Endodermal cell (in vitro differentiated cells): ENCODE results near the gene ZC3H10. TPM values are rescaled to one million over a fixed set of nuclear protein-coding genes. Genes with fewer than 3 reads are reported as not detected.

Source experiments
- DNase-seq: peaks from one replicate; pipeline ENCODE4 v3.0.0-alpha.2; 2017
- H3K27ac ChIP-seq: 2 replicates; pipeline ENCODE4 v1.5.1; 2013; ENCODE audit warnings: mild to moderate bottlenecking, low read depth, low read length, moderate library complexity
- H3K27me3 ChIP-seq: 2 replicates; pipeline ENCODE4 v1.6.1; 2013; ENCODE audit warnings: mild to moderate bottlenecking, low read length, moderate library complexity; ENCODE audit not compliant: insufficient read depth, control insufficient read depth, poor library complexity, severe bottlenecking
- H3K36me3 ChIP-seq: 2 replicates; pipeline ENCODE4 v1.7.0; 2013; ENCODE audit warnings: mild to moderate bottlenecking, low read length, moderate library complexity; ENCODE audit not compliant: control insufficient read depth, insufficient read depth
- H3K4me1 ChIP-seq: one replicate; pipeline ENCODE4 v1.7.0; 2013; ENCODE audit warnings: low read length; ENCODE audit not compliant: control insufficient read depth, insufficient read depth
- H3K4me3 ChIP-seq: 2 replicates; pipeline ENCODE4 v1.5.1; 2013; ENCODE audit warnings: mild to moderate bottlenecking, low read length, moderate library complexity
- H3K9ac ChIP-seq: 2 replicates; pipeline ENCODE4 v1.6.1; 2013; ENCODE audit warnings: mild to moderate bottlenecking, low read length, moderate library complexity; ENCODE audit not compliant: poor library complexity, severe bottlenecking; ENCODE audit errors: extremely low read depth
- H3K9me3 ChIP-seq: 2 replicates; pipeline ENCODE4 v1.6.1; 2013; ENCODE audit warnings: mild to moderate bottlenecking, low read length, moderate library complexity; ENCODE audit not compliant: control insufficient read depth
- H3K27ac Mint-ChIP-seq: 2 replicates; pipeline ENCODE4 v1.8.0; 2020; ENCODE audit warnings: mixed read lengths
- H3K27me3 Mint-ChIP-seq: 2 replicates; pipeline ENCODE4 v1.8.0; 2021; ENCODE audit warnings: mild to moderate bottlenecking, mixed read lengths; ENCODE audit not compliant: insufficient read depth
- H3K36me3 Mint-ChIP-seq: 2 replicates; pipeline ENCODE4 v1.8.0; 2020; ENCODE audit warnings: low read depth, mixed read lengths
- H3K4me1 Mint-ChIP-seq: 2 replicates; pipeline ENCODE4 v1.8.0; 2020; ENCODE audit warnings: mixed read lengths
- H3K4me3 Mint-ChIP-seq: 2 replicates; pipeline ENCODE4 v1.8.0; 2020; ENCODE audit warnings: mild to moderate bottlenecking, moderate library complexity, mixed read lengths
- H3K9me3 Mint-ChIP-seq: 2 replicates; pipeline ENCODE4 v1.8.0; 2020; ENCODE audit warnings: mild to moderate bottlenecking, mixed read lengths
- WGBS, 2 experiments: methylation state at CpG; one replicate each; pipeline versions ENCODE4 v1.1.5 to v1.1.7; 2013; ENCODE audit warnings: missing lambda C conversion rate in 2 of 2, mixed read lengths in 1 of 2; ENCODE audit not compliant: insufficient coverage in 1 of 2, insufficient read length in 1 of 2; 5-methylcytosine and 5-hydroxymethylcytosine counted together
- total RNA-seq, 2 donors: library from RNA; stranded (reverse); fragmentation: NEBNext Ultra II Directional in 1 of 2; extraction: Animal tissue kit (Norgen Biotek cat#: 25700) in 1 of 2; gene quantifications; 2 replicates in 1 of 2; 3 replicates in 1 of 2; pipeline ENCODE4 v1.2.1, GENCODE V29; 2021
- TF ChIP-seq, protein P1 (sequence below): fragments of 200-600 bp; sonication (generic); conservative IDR thresholded peaks from 2 replicates; pipeline ENCODE4 v1.5.0; 2021; ENCODE audit warnings: antibody characterized with exemption, mild to moderate bottlenecking

The ZC3H10 gene
- total RNA-seq, 2 donors from 2014 or later = 7.9 to 9.1 TPM

DNA sequence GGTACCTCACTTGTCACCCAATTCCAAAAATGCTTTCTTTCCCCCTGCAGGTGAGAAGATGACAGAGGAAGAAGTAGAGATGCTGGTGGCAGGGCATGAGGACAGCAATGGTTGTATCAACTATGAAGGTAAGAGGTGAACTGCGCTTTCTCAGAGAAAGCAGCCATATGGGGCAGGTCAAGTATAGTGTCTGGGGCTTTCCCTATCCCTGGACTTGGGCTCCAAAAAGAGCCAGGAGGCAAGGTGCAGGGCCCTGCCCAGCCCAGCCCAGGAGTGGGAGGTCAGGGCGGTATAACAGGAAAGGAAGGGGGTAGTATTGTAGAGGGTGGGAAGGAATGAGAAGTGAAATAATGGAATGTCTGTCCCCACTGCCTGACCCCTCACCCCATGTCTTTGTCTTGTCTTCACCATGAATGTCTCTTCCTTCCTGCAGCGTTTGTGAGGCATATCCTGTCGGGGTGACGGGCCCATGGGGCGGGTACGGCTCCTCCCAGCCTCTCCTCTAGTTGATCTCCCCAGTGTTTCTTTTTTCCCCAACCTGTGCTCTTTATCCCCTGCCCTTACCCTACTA, 42.2 kb downstream of the ZC3H10 start:
- Histone ChIP-seq H3K36me3 (peaks cover 70% of the 10 kb centered on the region), H3K27me3 (no peaks in the 10 kb centered on the region), H3K27ac (peak overlapping the region; percentile 21), H3K9ac (peak overlapping the region; percentile 97), H3K9me3 (no peaks in the 10 kb centered on the region), H3K4me1 (peaks cover 8% of the 10 kb centered on the region), H3K4me3 (peak overlapping the region; percentile 97)
- Mint-ChIP-seq H3K36me3 (peaks cover 57% of the 10 kb centered on the region), H3K27me3 (no peaks in the 10 kb centered on the region), H3K4me3 (peak overlapping the region; percentile 96), H3K27ac (peak overlapping the region; percentile 99), H3K4me1 (peaks cover 52% of the 10 kb centered on the region), H3K9me3 (no peaks in the 10 kb centered on the region)
- WGBS, 2 experiments = 62 to 69% methylated on average over 6 to 7 of the region's 7 CpGs
- TF ChIP-seq, protein P1, sequence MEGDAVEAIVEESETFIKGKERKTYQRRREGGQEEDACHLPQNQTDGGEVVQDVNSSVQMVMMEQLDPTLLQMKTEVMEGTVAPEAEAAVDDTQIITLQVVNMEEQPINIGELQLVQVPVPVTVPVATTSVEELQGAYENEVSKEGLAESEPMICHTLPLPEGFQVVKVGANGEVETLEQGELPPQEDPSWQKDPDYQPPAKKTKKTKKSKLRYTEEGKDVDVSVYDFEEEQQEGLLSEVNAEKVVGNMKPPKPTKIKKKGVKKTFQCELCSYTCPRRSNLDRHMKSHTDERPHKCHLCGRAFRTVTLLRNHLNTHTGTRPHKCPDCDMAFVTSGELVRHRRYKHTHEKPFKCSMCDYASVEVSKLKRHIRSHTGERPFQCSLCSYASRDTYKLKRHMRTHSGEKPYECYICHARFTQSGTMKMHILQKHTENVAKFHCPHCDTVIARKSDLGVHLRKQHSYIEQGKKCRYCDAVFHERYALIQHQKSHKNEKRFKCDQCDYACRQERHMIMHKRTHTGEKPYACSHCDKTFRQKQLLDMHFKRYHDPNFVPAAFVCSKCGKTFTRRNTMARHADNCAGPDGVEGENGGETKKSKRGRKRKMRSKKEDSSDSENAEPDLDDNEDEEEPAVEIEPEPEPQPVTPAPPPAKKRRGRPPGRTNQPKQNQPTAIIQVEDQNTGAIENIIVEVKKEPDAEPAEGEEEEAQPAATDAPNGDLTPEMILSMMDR = peak; percentile 8
- peak; percentile 64 for DNase-seq

DNA sequence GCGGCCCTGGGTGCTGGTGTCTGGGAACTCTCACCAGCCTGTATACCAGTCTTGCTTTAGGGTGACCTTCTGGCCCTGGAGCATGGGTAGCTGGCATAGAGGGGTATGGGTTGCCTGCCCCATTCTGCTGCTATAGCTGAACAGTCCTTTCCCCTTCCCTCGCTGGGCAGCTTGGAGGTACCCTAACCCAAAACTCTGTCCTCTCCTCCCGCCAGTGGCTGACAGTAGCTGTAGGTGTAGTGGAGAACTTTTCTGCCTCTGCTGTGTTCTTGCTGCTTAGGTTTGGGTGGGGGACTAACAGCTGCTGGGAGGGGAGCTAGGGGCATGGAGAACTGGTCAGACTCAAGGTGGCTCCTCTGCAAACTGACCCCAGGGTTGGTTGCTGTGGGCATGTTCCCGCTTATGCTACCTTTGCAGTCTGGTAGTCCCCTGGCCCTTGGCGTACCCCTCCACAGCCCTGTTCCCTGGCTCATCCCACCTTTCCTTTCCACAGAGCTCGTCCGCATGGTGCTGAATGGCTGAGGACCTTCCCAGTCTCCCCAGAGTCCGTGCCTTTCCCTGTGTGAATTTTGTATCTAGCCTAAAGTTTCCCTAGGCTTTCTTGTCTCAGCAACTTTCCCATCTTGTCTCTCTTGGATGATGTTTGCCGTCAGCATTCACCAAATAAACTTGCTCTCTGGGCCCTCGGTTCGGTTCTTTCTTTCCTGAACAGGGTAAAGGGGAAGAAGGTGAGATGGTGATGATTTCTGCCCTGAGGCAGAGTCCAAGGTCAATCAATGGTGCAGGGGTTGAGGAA, 43.0 kb downstream of the ZC3H10 start:
- Histone ChIP-seq H3K27me3 (no peaks in the 10 kb centered on the region), H3K36me3 (peaks cover 71% of the 10 kb centered on the region), H3K4me1 (peaks cover 8% of the 10 kb centered on the region), H3K9me3 (no peaks in the 10 kb centered on the region), H3K27ac (peak overlapping the region; percentile 21), H3K4me3 (peak overlapping the region; percentile 97), H3K9ac (peak overlapping the region; percentile 97)
- no peaks in the 10 kb centered on the region for H3K27me3 Mint-ChIP-seq
- no peaks in the 10 kb centered on the region for H3K9me3 Mint-ChIP-seq
- TF ChIP-seq, protein P1 = no peak
- peaks cover 47% of the 10 kb centered on the region for H3K4me1 Mint-ChIP-seq
- 92 to 100% methylated on average over 7 to 10 of the region's 11 CpGs for WGBS, 2 experiments
- peak overlapping the region; percentile 96 for H3K4me3 Mint-ChIP-seq
- peaks cover 57% of the 10 kb centered on the region for H3K36me3 Mint-ChIP-seq
- H3K27ac Mint-ChIP-seq = peak overlapping the region; percentile 99
- DNase-seq = no peak

DNA sequence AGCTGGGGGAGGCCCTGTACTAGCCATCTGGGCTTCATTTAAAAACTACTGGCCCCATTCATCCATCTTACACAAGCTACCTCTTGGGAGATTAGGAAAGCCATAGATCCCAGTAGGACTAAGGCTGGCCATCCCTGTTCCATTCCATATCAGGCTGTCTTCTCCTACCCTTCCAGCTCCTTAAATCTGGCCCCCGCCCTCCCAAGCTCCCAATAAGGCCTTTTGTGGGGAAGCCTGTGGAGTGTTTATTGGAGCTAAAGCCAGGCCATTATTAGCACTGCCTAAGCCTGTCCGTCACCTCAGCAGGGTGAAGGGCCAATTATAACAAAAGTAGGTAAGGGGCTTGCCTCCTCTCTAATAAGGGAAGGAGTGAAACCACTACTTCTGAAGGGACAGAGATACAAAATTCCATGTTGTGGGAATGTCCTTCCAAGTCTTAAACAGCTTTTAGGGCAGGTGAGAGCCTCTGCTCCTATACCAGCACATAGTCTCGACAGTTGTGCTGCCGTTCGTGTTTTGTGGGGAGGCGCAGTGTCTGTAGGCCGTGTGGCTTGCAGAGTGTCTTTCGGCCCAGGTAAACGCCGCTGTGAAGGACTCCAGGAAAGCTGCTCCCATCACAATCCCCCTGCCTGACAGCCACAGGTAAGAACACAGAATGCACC, 43.8 kb downstream of the ZC3H10 start:
- H3K4me3 ChIP-seq = peak overlapping the region; percentile 97
- peaks cover 8% of the 10 kb centered on the region for H3K4me1 ChIP-seq
- H3K27me3 ChIP-seq = no peaks in the 10 kb centered on the region
- H3K27ac ChIP-seq = peak overlapping the region; percentile 6
- peak; percentile 66 for DNase-seq
- Mint-ChIP-seq H3K4me3 (peak overlapping the region; percentile 96), H3K4me1 (peaks cover 47% of the 10 kb centered on the region), H3K9me3 (no peaks in the 10 kb centered on the region), H3K27me3 (no peaks in the 10 kb centered on the region), H3K27ac (peak overlapping the region; percentile 99), H3K36me3 (peaks cover 61% of the 10 kb centered on the region)
- H3K9ac ChIP-seq = peak overlapping the region; percentile 97
- peaks cover 73% of the 10 kb centered on the region for H3K36me3 ChIP-seq
- WGBS, 2 experiments = 88 to 94% methylated on average over 3 to 10 of the region's 10 CpGs
- TF ChIP-seq, protein P1 = no peak
- no peaks in the 10 kb centered on the region for H3K9me3 ChIP-seq
